ENCODE measurements around the gene NT5DC3.

The NT5DC3 gene

DNA sequence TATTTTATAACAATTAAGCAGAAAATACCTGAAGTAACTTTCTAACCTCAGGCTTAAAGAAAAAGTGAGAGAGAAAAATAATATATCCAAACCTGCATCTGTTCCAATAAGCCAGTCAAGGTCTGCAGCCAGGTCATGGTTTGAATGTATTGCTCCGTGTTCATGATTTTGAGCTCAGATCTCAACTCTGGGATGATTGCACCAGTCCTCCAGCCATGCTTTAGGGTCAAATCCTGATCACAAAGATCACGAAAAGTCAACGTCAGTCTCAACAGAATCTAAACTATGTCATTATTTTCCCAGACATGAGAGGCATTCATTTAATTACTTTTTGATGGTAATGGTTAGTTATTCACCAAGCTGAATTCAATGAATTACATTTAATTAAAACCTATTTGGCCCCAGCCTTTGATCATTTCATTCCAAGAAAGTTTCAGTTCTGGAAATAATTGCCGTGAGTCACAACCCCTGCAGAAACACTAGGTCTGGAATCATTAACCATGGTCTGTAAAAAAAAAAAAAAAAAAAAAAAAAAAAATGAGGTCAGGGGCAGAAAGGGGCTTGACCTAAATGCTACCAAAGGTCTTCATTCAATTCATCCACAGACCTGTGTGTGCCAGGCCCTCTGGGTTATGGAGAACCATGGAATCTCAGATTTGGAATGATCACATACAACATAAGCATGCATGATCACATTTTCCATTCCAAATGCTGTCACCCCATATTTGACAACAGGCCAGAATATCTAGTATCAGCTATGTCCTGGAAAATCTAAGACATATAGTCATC lies 55.6 kb downstream of the NT5DC3 start:
- in situ Hi-C loops (cut with MboI; ENCODE audit: low sequenced_read_pairs) = no loop called here

DNA sequence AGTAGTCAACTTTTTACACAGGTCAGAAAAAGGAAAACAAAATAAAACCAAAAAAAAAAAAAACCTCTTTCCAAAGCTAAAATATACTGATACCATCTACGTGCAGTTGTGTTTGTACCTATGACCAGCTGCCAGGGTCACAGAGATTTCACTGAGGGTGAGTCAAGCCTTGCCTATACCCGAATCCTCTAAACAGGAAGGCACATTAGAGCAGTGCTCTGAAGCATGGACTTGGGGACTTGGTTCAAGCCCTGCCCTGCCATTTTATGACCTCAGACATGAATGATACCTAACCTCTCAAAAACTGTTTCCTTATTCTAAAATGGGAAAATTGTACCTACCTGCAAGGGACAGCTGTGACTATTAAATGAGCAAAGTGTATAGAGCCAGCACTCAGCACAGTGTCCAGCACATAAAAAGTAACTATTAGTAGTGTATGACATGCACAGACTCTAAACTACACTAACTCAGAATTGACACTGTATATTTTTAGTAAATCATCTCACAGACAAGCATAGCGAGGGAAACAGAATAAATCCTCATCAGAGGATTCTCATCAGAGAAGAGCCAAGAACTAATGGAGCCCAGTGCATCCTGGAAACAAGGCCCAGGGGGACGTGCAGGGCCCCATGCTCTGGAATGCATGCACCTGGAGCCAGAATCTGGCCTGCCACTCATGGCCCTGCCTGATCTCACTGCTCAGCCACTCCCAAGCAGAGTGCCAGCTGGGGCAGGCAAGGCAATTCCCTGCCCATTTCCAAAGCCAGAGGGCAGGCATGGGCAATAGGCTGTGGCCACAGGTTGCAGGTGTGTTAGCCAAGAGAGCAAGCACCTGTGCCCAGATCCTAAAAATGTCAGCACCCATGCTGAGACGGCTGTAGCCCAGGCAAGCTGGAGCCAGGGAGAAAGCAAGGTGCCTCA lies 57.0 kb downstream of the NT5DC3 start:
- in situ Hi-C loops (cut with MboI; ENCODE audit: low sequenced_read_pairs) = no loop called here

DNA sequence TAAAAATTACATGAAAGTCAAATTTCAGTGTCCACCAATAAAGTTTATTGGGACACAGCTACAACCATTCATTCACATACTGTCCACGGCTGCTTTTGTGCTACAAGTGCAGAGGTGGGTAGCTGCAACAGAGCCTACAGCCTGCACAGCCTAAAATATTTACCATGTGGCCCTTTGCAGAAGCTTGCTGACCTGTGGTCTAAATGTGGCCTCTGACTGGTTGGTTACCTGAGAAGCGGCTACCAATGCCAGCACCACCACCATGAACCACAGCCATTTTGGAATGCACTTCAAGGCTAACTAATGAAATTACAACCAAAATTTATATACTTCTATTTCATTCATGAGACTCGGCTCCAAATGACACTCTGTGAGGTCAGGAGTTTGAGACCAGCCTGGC lies 58.6 kb downstream of the NT5DC3 start:
- in situ Hi-C loops (cut with MboI; ENCODE audit: low sequenced_read_pairs) = no loop called here

DNA sequence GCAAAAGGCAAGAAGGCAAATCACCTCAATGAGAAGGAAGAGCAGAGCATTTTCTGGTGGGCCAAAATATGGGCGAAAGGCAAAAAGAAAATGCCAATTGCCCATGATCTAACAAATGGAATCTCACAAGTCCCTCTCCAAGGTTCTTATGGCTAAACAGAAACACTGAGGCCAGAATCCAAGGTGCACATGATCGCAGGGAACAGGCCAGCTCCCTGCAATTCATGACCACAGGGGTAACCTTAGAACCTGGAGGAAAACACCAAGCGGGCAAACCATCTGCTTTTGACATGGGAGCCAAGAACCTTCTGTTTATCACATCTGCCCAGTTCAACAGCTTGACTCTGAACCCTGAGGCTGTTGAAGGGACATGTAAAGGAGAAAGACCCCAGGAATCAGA lies 60.0 kb downstream of the NT5DC3 start:
- in situ Hi-C loops (cut with MboI; ENCODE audit: low sequenced_read_pairs) = no loop called here

DNA sequence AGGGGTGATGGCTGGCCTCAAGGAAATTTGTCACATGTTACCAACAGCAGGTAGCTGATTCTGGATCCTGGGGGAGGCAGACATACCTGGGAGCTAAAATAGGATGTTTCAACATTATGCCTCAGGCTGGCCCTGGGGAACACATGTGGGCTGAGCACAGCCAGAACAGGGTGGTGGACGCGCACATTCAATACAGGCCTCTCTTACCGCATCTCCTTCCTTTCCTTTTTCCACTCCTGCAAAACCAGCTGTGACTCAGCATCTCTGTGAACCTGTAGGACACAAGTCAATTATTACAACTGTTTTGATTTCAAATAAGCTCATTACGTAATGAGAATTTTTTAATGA lies 61.0 kb downstream of the NT5DC3 start:
- in situ Hi-C loops (cut with MboI; ENCODE audit: low sequenced_read_pairs) = no loop called here

DNA sequence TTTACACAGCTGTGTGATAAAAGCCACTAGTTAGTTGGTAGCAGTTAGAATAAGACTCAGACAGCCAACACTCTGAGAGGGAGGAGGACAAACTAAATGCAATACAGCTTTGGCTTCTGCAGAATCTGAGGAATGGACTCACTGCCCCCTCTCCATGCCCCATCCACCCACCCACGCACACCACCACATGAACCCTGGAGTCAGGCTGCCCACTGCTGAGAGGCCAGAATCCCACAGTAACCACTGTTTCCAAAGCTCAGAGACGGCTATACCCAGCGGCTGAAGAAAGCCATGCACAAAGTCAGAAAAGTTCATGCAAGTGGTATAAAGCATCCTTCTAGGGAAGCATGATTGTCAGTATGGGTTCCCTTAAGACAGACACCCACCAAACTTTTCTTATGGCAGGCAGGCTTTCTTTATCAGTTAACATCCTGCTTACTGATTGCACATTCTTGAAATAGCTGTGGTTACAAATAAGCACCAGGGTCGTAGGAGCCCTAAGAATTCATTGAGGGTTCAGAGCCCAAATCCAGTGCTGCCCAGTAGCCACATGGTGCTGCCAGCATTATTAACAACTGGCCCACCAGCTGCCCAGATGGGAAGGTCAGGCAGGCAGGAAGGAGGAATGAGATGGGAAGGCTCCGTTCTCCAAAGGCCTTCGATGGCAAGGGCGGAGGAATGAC lies 61.5 kb downstream of the NT5DC3 start:
- in situ Hi-C loops (cut with MboI; ENCODE audit: low sequenced_read_pairs) = no loop called here

DNA sequence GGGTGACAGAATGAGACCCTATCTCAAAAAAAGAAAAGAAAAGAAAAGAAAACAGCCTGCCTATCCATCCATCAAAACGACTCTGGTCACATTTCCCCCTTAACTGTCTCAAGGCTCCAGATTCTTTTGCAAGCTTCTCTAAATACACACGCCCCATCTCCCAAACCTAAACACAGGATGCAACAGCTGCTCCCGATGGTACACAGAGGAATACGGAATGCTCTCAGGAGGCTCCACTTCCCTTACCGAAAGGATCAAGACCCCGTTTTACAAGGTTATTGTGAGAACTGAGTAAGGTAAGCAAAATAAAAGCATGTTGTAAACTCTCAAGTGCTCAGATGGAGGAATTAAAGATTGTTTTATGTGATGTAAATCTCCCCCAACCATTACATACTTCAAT lies 62.3 kb downstream of the NT5DC3 start:
- in situ Hi-C loops (cut with MboI; ENCODE audit: low sequenced_read_pairs) = no loop called here

DNA sequence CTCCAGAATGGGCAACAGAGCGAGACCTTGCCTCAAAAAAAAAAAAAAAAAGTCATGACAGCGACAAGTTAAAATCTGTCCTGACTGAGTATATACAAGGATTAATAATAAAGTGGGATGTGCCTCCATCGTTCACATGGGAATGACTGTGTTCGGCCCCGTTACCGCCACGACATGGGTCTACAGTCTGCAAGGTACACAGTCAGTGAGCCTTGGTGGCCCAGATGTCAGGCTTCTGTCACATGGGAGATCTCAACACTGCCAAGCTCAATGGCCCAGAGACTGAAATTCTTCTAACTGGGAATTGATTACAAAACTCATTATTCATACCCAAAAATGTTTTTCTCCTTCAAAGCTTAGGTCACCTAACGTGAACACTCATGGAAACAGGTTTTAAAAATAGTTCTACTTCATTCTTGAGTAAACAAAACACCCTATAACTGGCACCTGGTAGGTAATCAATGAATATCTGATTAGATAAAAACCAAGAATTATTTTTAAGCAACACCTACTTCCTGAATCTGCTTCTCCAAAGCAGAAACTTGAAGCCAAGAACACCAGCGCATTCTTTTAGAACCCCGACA lies 66.0 kb downstream of the NT5DC3 start:
- in situ Hi-C loops (cut with MboI; ENCODE audit: low sequenced_read_pairs) = no loop called here

DNA sequence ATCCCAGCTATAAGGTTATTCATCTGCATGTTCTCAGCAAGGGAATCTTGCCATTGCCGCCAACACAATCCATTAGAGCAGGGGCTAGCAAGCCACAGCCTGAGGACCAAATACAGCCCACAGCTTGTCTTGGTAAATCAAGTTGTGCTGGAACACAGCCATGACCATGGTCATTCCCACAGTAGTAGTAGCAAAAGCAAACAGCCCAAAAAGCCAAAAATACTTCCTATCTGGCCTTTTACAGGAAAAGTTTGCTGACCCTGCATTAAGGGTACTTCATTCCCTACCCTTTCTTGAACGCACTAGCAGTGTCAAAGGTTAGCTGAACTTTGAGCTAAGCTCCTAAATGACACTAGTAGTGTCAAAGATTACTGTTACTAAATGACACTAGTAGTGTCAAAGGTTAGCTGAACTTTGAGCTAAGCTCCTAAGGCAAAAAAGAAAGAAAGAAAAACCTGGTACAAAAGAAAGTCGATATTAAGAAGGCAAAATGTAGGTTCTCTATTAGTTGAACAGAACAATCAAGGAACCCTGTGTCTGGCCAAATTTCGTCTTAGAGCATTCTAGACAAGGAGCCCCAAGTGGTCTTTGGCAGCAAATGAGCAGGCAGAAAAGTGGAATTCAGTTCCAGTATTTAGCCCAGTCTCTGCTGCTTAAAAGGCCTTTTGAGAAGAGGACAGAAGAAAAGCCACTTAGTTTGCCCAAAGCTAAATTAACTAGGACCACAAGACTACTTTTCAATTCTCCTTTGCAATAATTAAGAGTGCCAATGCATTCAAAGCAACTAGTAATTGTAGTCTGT lies 67.7 kb downstream of the NT5DC3 start:
- in situ Hi-C loops (cut with MboI; ENCODE audit: low sequenced_read_pairs) = no loop called here

DNA sequence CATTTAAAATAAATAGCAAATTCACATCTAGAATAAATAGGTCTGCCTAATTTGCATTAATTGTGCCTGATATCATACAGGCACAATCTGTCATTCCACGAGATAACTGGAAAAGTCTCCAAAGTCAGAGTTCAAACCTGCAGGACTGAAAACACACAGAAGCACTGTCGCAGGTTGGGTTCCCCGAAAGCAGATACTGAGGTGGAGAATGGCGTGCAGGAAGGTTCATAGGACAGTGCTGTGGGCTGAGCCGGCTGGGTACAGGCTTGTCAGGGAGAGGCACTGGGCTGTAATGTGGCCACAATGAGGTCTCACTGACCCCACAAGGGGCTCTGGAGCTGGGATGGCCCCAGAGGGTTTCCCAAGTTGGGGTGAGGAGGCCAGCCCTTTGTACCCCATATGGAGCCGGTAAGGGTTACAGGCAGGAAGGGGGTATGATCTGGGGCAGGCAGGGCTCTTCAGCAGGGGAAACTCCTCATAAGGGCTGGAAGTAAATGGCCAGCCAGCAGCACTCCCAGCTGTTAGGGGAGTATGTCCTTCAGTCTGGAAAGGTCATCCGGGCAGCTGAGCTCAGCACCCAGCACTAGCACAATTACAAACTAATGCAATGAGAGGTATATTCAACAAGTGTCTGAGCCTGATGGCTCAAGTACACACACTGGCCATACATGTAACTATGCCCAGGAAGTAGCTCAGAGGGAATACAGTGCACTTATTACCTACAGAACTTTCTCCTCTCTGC lies 68.5 kb downstream of the NT5DC3 start:
- in situ Hi-C loops (cut with MboI; ENCODE audit: low sequenced_read_pairs) = no loop called here

DNA sequence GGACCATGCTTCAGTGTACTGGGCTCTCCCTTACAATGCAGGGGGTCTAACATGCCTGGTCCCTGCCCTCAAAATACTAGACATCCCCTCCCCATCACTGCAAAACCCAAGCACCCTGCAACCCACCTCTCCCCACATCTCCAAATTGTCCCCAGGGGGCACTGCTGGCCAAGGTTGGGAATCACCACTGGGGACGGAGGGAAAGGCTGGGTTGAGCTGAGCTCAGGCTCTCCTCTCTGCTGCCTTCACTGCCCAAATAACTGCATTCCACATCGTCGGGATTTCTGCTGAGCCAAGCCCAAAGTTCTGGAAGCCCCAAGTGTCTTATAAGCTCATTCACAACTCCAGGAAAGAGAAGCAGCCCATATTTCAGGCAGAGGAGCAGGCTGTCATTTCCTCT lies 69.6 kb downstream of the NT5DC3 start:
- in situ Hi-C loops (cut with MboI; ENCODE audit: low sequenced_read_pairs) = no loop called here

DNA sequence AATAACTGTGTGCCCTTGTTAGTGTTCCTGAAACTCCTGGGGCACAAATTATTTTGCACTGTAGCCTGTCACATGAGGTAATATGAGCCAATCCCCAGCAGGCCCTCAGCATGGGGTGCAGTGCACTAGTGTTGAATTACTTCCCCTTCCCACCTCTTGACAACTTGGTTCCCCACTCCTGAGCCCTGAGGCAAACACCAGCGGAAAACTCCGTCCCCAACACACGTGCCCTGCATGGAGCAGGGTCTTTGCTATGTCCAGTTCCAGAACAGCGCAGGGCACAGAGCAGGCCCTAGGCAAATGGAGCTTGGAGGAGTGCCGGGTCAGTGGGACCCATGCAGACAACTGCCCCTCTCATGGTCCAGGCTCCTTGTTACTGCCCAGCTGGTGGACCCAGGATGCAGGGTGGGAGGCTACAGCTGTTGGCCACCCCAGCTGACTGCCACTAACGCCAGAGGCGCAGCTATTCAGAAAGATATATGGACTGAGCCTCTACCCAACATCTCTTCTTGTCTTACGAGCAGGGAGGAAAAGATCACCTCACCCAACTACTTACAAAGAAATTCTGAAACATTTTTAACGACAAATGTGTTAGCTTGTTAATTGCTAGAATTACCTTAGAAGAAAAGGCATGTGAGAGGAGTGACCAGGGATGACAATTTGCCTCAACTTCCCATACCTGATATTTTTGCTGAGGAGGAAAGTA lies 71.6 kb downstream of the NT5DC3 start:
- in situ Hi-C loops (cut with MboI; ENCODE audit: low sequenced_read_pairs) = no loop called here

DNA sequence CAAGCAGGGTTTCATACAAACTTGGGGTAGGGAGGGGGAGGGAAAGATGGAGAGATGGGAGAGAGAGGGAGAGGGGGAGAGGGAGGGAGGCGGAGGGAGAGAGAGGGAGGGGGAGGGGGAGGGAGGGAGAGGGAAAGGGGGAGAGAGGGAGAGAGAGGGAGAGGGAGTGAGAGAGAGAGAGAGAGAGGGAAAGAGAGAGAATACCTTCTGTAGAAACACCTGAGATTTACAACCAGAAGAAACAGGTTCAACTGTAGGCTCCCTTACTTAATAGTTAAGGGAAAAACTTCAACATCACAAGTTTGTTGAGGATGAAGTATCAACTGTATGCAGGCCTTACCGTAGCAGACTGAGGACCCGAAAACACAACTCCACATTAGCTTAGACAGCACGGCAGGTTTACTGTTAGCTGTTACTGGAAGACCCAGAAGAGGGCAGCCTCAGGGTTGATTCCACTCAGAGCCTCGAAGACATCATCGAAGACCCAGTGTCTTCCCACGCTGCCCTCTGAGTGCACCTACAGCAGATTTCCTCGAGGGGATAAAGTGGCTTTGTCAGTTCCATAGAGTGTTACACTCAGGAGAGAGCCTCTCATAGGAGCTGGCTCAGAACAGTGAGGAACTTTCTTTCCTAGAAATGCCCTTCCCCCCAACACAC lies 72.4 kb downstream of the NT5DC3 start:
- in situ Hi-C loops (cut with MboI; ENCODE audit: low sequenced_read_pairs) = no loop called here

DNA sequence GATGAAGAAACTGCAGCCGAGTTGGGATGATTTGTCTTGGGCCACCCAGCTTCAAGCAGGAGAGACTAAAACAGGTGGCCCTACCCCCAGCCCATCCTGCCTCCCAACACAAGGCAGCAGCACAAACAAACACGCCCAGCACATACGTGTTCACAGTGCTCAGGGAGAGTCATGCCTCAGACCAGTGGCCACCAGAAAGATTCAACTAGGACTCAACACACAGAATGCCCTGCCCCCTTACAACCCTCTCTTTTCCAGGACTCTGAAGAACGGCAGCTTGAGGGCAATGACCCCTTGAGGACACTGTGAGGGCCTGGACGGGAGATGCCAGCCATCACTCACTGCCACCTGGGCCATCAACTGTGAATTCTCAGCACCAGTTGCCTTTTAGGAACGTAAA lies 75.0 kb downstream of the NT5DC3 start:
- in situ Hi-C loops (cut with MboI; ENCODE audit: low sequenced_read_pairs) = no loop called here

DNA sequence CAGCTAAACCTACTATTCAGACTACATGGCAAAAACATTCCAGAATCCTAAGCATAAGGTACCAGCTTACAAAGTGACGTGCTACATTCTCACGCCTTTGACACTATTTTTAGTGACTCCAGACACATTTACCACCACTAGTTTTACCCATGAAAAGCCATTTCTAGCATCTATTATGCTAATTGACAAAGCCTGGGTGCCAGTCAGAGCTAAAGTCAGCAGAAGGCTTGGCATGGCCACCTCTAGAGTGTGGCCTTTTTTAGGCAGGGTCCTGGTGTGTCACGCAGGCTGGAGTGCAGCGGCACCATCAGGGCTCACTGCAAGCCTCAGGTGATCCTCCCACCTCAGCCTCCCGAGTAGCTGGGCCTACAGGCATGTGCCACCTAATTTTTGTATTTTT lies 75.7 kb downstream of the NT5DC3 start:
- in situ Hi-C loops (cut with MboI; ENCODE audit: low sequenced_read_pairs) = no loop called here

DNA sequence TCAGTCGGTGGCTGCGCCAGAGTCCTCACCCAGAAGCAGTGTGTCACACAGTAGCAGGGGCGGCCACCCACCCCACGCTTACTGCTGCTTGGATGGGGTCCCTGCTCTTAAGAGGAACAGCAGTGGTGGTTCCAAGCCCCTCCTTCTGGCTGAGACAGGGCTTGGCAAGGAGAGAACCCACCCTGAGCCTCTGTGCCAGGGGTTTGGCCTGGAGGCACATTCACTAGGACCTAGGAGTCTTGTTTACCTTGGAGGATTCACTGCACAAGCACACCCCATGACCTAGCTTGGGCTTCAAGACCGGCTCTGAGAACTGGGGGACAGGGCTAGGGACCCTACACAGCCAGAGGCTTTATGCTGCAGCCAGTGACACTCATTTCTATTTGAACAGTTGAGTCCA lies 78.6 kb downstream of the NT5DC3 start:
- in situ Hi-C loops (cut with MboI; ENCODE audit: low sequenced_read_pairs) = no loop called here

DNA sequence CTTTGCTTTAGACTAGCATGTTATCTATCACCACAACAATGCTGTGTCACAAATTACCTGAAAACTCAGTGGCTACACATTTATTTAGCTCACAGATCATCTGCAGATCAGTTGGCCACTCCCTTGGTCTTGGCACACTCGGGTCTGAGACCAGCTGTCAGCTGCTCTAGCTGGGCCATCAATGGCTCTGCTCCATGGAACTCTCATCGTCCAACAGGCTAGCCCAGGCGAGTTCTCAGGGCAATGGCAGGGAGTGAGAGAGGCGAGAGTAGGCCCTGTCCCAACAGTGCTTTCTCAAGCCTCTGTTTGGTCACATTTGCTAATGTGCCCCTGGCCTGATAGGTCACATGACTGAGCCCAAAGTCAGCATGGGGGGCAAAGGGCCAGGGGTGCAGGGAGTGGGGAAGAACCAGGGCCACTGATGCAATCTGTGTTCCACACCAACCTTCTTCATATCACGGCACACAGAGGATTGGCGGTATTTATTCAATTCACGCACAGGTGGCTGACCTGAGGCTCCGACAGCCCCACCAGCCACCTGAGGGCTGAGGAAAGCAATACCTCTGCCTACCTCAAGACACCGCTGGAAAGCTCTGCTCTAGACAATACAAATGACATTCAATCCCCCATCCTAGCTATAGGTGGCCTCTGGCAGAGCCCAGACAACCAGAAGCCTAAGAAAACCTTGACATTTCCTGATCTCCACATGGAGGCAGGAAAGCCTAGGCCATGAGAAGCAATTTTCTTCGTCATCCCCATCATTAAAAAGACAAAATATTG lies 82.5 kb downstream of the NT5DC3 start:
- in situ Hi-C loops (cut with MboI; ENCODE audit: low sequenced_read_pairs) = no loop called here

DNA sequence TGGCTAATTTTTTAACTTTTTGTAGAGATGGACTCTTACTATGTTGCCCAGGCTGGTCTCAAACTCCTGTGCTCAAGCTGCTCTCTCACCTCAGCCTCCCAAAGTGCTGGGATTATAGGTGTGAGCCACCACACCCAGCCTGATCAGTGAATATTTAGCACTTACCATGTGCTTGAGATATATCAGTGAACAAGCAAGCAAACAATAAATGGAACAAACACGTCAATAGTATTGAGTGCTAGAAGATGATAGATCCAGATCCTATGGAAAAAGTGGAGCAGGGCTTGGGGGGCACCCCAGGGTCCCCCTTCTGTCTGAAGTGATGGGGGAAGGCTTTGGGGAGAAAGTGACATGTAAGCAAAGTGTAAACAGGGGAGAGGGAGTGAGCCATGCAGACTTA lies 83.8 kb downstream of the NT5DC3 start:
- in situ Hi-C loops (cut with MboI; ENCODE audit: low sequenced_read_pairs) = no loop called here

Data from HL-60/S4 (cell line).